ENCODE results near the gene MRPS12. TPM values are rescaled to one million over a fixed set of nuclear protein-coding genes. Genes with fewer than 3 reads are reported as not detected.

Gene MRPS12
- total RNA-seq, 2 experiments from 2014 or later = 62.4 to 76.0 TPM

DNA sequence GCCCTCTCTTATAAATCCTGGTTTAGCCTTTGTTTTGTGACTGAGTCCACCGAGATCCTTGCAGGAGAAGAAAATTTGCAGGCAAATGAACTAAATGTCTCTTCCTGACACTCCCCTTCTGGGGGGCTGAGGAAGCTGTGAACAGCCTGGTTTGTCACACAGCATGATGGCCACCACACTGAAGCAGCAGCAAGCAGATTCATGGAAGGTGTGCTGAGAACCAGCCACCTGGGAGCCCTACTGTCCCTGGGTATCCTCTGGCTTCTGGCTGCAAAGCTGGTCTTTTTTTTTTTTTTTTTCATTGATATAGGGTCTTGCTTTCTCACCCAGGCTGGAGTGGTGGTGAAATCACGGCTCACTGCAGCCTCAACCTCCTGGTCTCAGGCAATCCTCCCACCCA lies 11.2 kb downstream of the MRPS12 start:
- Mint-ChIP-seq H3K9me3 (ENCODE audit: low read depth) (no peaks in the 10 kb centered on the region), H3K36me3 (ENCODE audit: low read depth) (no peaks in the 10 kb centered on the region), H3K4me1 (peaks cover 13% of the 10 kb centered on the region), H3K27ac (peak overlapping the region; percentile 19), H3K4me3 (no peak overlapping the region), H3K27me3 (no peaks in the 10 kb centered on the region)
- CTCF ChIA-PET = interaction anchor here (0.6 kb wide), 1 partner anchor 533 kb away, joined by 3 read pairs; no protein-coding TSS in a partner anchor
- POLR2A ChIA-PET = no interaction called here
- ATAC-seq (no peak), DNase-seq (no peak)
- intact Hi-C loops (cut with DNase I, micrococcal nuclease) = no loop called here

DNA sequence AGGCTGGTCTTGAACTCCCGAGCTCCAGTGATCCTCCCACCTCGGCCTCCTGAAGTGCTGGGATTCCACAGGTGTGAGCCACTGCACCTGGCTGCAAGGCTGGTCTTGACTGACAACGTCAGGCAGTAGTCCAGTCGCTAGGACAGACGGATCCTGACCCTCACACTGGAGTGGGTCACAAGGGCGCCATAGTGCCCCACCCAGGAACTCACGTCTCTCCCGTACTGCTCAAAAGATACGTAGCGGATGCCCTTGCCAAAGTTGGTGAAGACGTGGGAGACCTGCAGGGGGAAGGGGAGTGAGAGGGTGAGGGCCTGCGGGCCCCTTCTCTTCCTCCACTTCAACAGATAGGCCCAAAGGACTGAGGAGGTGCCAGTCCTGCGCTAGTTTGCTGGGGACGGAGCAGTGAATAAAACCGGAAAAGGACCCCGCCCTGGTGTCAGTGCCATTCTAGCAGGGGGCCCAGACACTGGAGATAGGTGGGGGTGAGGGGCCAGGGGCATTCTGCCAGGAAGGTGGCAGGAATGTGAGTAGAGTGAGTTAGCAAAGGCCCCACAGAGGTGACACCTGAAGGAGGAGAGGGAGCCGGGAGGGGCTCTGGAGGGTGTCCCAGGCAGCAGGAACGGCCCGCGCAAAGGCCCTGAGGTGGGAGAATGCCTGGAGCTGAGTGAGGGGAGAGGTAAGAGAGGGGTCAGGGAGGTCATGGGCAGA lies 11.9 kb downstream of the MRPS12 start:
- H3K36me3 Mint-ChIP-seq (ENCODE audit: low read depth) = no peaks in the 10 kb centered on the region
- H3K27ac Mint-ChIP-seq = no peak overlapping the region
- ATAC-seq (no peak), DNase-seq (no peak)
- no peaks in the 10 kb centered on the region for H3K27me3 Mint-ChIP-seq
- intact Hi-C loops (cut with DNase I, micrococcal nuclease) = no loop called here
- ChIA-PET CTCF (no interaction called here), POLR2A (no interaction called here)
- H3K4me3 Mint-ChIP-seq = no peak overlapping the region
- H3K4me1 Mint-ChIP-seq = peaks cover 13% of the 10 kb centered on the region
- no peaks in the 10 kb centered on the region for H3K9me3 Mint-ChIP-seq (ENCODE audit: low read depth)

DNA sequence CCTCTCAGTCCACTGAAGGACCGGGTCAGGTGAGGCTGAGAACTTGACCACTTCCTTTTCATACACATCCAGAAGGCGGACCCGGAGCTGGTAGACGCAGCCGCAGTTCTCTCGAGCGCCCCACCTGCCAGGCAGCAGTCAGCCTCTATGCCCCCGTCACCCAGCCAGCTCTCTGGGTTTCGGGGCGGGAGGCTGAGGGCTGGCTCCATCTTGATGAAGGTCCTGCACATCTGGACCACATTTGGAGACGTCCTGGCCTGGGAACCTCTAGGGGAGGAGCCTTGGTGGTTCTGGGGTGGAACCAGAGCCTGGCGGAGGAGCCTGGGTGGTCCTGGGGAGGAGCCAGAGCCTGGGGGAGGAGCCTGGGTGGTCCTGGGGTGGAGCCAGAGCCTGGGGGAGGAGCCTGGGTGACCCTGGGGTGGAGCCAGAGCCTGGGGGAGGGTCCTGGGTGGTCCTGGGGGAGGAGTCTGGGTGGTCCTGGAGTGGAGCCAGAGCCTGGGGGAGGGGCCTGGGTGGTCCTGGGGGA lies 14.3 kb downstream of the MRPS12 start:
- ChIA-PET POLR2A (no interaction called here), CTCF (interaction anchor here (0.6 to 1.9 kb wide), 2 partner anchors 15 to 107 kb away, joined by 3 to 7 read pairs; partner anchors contain the start of genes MRPS12 and SARS2)
- peaks cover 16% of the 10 kb centered on the region for H3K4me1 Mint-ChIP-seq
- no peak for ATAC-seq
- no peak overlapping the region for H3K27ac Mint-ChIP-seq
- no peaks in the 10 kb centered on the region for H3K27me3 Mint-ChIP-seq
- H3K4me3 Mint-ChIP-seq = no peak overlapping the region
- peak; percentile 32 for DNase-seq
- no peaks in the 10 kb centered on the region for H3K36me3 Mint-ChIP-seq (ENCODE audit: low read depth)
- H3K9me3 Mint-ChIP-seq (ENCODE audit: low read depth) = no peaks in the 10 kb centered on the region
- intact Hi-C loops (cut with DNase I, micrococcal nuclease) = loop anchor here in 1 of 2 experiments (5.0 kb wide), 1 partner anchor 208 kb away; no protein-coding TSS in a partner anchor

DNA sequence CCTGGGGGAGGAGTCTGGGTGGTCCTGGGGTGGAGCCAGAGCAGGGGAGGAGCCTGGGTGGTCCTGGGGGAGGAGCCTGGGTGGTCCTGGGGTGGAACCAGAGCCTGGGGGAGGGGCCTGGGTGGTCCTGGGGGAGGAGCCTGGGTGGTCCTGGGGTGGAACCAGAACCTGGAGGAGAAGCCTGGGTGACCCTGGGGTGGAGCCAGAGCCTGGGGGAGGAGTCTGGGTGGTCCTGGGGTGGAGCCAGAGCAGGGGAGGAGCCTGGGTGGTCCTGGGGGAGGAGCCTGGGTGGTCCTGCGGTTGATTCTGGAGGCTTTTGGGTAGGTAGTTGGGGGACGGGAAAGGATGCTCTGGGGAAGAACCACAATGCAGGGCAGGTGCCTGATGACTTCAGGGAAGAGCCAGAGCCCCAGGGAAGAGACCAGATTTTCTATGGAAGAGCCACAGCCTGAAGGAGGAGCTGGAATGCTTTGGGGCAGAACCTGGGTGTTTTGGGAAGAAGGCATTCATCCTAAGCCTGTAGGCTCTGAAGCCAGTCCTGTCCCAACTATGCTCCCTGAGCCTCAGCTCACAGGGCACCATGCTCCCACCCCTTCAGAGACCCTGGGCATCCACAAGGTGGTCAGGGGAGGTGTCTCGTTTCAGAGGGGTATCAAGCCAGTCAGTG lies 15.0 kb downstream of the MRPS12 start:
- peaks cover 2% of the 10 kb centered on the region for H3K27me3 Mint-ChIP-seq
- ATAC-seq (no peak), DNase-seq (peak; percentile 27)
- intact Hi-C loops (cut with DNase I, micrococcal nuclease) = loop anchor here in 1 of 2 experiments (5.0 kb wide), 1 partner anchor 208 kb away; no protein-coding TSS in a partner anchor
- H3K9me3 Mint-ChIP-seq (ENCODE audit: low read depth) = no peaks in the 10 kb centered on the region
- no peak overlapping the region for H3K27ac Mint-ChIP-seq
- ChIA-PET POLR2A (no interaction called here), CTCF (no interaction called here)
- H3K36me3 Mint-ChIP-seq (ENCODE audit: low read depth) = no peaks in the 10 kb centered on the region
- H3K4me1 Mint-ChIP-seq = peaks cover 19% of the 10 kb centered on the region
- H3K4me3 Mint-ChIP-seq = no peak overlapping the region

DNA sequence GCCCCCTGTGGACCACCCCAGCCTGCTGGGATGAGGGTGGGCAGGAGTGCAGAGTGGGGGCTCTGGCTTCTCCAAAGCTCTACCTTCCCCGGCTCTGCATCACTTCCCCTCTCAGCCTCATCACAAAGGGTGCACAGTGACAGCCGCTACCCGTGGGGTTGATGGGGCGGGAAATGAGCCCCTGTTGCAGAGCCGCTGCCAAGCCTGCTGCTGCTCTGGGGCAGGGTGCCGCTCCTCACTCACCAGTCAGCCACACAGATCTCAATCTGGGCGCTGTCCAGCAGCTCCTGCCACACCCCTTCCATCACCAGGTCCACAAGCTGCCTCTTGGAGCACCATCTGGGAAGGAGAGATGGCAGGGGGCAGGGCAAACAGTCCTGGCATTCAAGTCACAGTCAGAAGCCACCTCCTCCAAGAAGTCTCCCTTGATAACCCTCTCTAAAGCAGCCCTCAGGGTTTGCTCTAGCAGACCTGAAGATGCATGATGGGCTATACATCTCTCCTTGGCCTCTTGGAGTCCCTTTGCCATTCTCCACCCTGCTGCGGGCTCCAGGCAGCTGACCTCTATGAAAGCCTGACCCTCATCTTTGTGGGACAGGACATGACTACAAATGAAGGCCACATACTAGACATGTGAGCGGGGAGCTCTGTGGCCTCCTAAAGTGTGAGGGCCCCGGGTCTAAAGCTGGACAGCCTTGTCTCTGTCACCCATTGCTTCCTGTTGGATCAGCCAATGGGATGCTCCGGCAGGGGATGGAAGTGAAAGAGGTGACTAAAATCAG lies 15.7 kb downstream of the MRPS12 start:
- H3K9me3 Mint-ChIP-seq (ENCODE audit: low read depth) = no peaks in the 10 kb centered on the region
- DNase-seq (peak; percentile 20), ATAC-seq (no peak)
- no peaks in the 10 kb centered on the region for H3K36me3 Mint-ChIP-seq (ENCODE audit: low read depth)
- H3K27ac Mint-ChIP-seq = no peak overlapping the region
- intact Hi-C loops (cut with DNase I, micrococcal nuclease) = loop anchor here in 1 of 2 experiments (5.0 kb wide), 1 partner anchor 209 kb away; no protein-coding TSS in a partner anchor
- ChIA-PET CTCF (interaction anchor here (1.1 kb wide), 1 partner anchor 13 kb away, joined by 3 read pairs; no protein-coding TSS in a partner anchor), POLR2A (no interaction called here)
- H3K4me1 Mint-ChIP-seq = peaks cover 14% of the 10 kb centered on the region
- H3K4me3 Mint-ChIP-seq = no peak overlapping the region
- peaks cover 2% of the 10 kb centered on the region for H3K27me3 Mint-ChIP-seq

DNA sequence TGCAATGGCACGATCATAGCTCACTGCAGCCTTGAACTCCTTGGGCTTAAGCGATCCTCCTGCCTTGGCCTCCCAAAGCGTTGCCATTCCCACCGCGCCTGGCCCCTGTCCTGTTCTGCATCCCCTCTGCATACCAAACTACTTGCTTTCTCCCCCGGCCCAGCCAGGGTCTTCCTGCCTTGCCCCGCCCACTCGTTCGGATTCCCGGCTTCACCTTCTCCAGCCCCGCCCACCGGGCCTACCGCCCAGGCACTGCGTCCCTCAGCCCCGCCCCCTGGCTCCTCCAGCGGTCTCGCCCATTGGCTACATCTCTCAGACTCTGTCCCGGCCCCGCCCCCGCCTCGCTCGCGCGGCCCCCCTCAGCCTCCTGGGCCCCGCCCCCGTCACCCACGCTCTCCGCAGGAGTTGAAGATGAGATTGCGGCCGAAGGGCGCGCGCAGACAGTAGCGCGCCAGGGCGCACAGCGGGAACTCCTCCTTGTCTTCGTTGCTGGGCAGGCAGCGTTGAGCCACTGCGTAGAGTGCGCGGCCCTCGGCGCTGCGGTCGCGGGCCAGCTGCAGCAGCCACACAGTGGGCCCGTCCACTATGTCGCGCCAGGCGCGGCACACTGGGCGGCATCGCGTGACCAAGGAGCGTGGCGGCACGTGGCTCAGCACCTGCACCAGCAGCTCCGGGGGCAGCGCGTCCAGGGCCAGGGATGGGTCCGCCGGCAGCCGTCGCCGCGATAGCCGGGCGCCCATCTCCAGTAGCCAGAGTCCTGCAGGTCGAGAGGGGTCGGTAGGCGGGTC lies 19.0 kb downstream of the MRPS12 start:
- intact Hi-C loops (cut with DNase I, micrococcal nuclease) = loop anchor here in 1 of 2 experiments (1.0 to 5.0 kb wide), 2 partner anchors 19 to 212 kb away; partner anchors contain the start of genes MRPS12 and SARS2
- Mint-ChIP-seq H3K36me3 (ENCODE audit: low read depth) (no peaks in the 10 kb centered on the region), H3K4me3 (peak overlapping the region; percentile 16), H3K27ac (no peak overlapping the region), H3K4me1 (peaks cover 14% of the 10 kb centered on the region), H3K27me3 (peaks cover 15% of the 10 kb centered on the region), H3K9me3 (ENCODE audit: low read depth) (no peaks in the 10 kb centered on the region)
- DNase-seq = peak; percentile 96
- CTCF ChIA-PET = no interaction called here
- POLR2A ChIA-PET = no interaction called here
- ATAC-seq = peak; percentile 94

DNA sequence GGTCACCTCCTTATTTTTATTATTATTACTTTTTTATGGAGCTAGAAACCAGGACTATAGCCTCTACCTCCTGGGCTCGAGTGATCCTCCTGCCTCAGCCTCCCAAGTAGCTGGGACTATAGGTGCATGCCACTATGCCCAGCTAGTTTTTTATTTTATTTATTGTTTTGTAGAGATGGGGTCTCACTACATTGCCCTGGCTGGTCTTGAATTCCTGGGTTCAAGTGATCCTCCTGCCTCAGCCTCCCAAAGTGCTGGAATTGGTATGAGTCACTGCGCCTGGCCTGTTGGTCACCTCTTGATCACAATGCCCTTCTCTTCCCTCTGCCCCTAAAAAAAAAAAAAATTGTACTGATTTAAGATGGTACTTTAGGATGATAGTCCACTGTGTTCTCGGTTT lies 20.4 kb downstream of the MRPS12 start:
- DNase-seq = no peak
- POLR2A ChIA-PET = no interaction called here
- intact Hi-C loops (cut with DNase I, micrococcal nuclease) = no loop called here
- Mint-ChIP-seq H3K9me3 (ENCODE audit: low read depth) (no peaks in the 10 kb centered on the region), H3K27ac (no peak overlapping the region), H3K4me3 (no peak overlapping the region), H3K27me3 (peaks cover 15% of the 10 kb centered on the region), H3K36me3 (ENCODE audit: low read depth) (no peaks in the 10 kb centered on the region), H3K4me1 (peaks cover 14% of the 10 kb centered on the region)
- CTCF ChIA-PET = interaction anchor here (0.6 to 1.4 kb wide), 5 partner anchors 20 to 304 kb away, joined by 3 to 7 read pairs (median 3); partner anchors contain the start of genes ACTN4, MRPS12 and SARS2
- ATAC-seq = no peak

DNA sequence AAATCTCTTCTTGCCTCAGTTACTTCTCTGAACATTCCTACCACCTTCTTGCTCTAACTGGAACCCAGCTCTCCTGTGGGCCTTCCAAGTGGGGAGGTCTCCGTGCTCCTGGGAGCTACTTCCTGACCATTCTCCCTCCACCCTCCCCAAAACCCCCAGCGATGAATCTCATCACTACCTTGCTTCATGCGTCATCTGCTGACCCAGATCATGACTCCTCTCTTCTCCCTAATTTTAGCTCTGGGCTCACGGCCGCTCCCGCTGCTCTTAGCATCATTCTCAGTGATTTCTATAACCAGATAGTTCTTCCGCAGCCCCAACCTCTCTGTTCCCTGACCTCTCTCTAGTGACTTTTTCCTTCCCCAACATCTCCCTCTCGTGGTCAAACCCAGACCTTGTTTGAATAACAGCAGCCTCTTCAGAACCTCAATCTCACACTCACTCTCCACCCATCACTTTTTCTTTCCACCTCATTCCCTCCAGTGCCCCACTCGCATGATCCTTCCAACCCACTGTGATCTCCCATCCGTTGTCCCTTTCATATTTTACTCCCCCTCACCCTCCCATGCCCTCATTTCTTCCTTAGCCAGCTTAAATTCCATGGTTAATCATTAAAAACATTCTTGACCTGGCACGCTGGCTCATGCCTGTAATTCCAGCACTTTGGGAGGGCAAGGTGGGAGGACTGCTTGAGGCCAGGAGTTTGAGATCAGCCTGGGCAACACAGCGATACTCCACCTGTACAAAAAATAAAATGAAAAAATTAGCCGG lies 21.8 kb downstream of the MRPS12 start:
- Mint-ChIP-seq H3K4me1 (peaks cover 14% of the 10 kb centered on the region), H3K9me3 (ENCODE audit: low read depth) (no peaks in the 10 kb centered on the region), H3K4me3 (no peak overlapping the region), H3K36me3 (ENCODE audit: low read depth) (no peaks in the 10 kb centered on the region), H3K27me3 (peaks cover 15% of the 10 kb centered on the region), H3K27ac (no peak overlapping the region)
- POLR2A ChIA-PET = no interaction called here
- DNase-seq = peak; percentile 58
- ATAC-seq = peak; percentile 52
- CTCF ChIA-PET = interaction anchor here (0.6 to 1.4 kb wide), 7 partner anchors 9 to 1319 kb away, joined by 3 to 7 read pairs (median 4); partner anchors contain the start of genes FAM98C, MRPS12 and SARS2
- intact Hi-C loops (cut with DNase I, micrococcal nuclease) = no loop called here

- Mint-ChIP-seq H3K9me3 (ENCODE audit: low read depth) (no peaks in the 10 kb centered on the region), H3K36me3 (ENCODE audit: low read depth) (no peaks in the 10 kb centered on the region), H3K27ac (no peak overlapping the region), H3K4me1 (peaks cover 14% of the 10 kb centered on the region), H3K27me3 (peaks cover 15% of the 10 kb centered on the region), H3K4me3 (no peak overlapping the region)
- ChIA-PET CTCF (interaction anchor here (0.6 to 0.8 kb wide), 4 partner anchors 21 to 1051 kb away, joined by 3 read pairs; partner anchors contain the start of genes MRPS12 and SARS2), POLR2A (no interaction called here)
- intact Hi-C loops (cut with DNase I, micrococcal nuclease) = no loop called here
- no peak for DNase-seq
- no peak for ATAC-seq
Measured at GRCh38 chr19:38953677-38954076, 22.9 kb downstream of the MRPS12 start.

- no peaks in the 10 kb centered on the region for H3K9me3 Mint-ChIP-seq (ENCODE audit: low read depth)
- no peaks in the 10 kb centered on the region for H3K36me3 Mint-ChIP-seq (ENCODE audit: low read depth)
- intact Hi-C loops (cut with DNase I, micrococcal nuclease) = no loop called here
- no peak overlapping the region for H3K27ac Mint-ChIP-seq
- H3K4me1 Mint-ChIP-seq = peaks cover 5% of the 10 kb centered on the region
- peaks cover 13% of the 10 kb centered on the region for H3K27me3 Mint-ChIP-seq
- CTCF ChIA-PET = interaction anchor here (0.6 to 1.6 kb wide), 3 partner anchors 11 to 49 kb away, joined by 4 to 6 read pairs (median 4); partner anchors contain the start of genes MRPS12 and SARS2
- DNase-seq = no peak
- no peak overlapping the region for H3K4me3 Mint-ChIP-seq
- POLR2A ChIA-PET = no interaction called here
- ATAC-seq = no peak
Measured at GRCh38 chr19:38956264-38956663, 25.5 kb downstream of the MRPS12 start.

Measured in activated CD4-positive, alpha-beta T cell treated with anti-CD3 and anti-CD28 coated beads for 36 hours (primary cell).